T47D (cell line): ENCODE data around the gene TXLNG.
"Not testable (repeated sequence)": the region's sequence is repeated elsewhere in the genome, so short reads cannot be mapped to it uniquely, and the experiment has no call there.

Experiments
- DNase-seq, 2 experiments: peaks; one replicate each; pipeline versions ENCODE4 v3.0.0 to v3.0.0-alpha.2; 2011 to 2012; ENCODE audit warnings: low read depth in 1 of 2, low spot score in 1 of 2
- JUND ChIP-seq: IDR thresholded peaks from 2 replicates; pipeline ENCODE4 v1.6.1; 2012; ENCODE audit warnings: low read depth
- in situ Hi-C: cut with HindIII; loops from 2 replicates; pipeline ENCODE4 v1.10.0; 2016; ENCODE audit warnings: low sequenced_read_pairs, low pct_unique_long_range_greater_than_20kb

Gene TXLNG

DNA sequence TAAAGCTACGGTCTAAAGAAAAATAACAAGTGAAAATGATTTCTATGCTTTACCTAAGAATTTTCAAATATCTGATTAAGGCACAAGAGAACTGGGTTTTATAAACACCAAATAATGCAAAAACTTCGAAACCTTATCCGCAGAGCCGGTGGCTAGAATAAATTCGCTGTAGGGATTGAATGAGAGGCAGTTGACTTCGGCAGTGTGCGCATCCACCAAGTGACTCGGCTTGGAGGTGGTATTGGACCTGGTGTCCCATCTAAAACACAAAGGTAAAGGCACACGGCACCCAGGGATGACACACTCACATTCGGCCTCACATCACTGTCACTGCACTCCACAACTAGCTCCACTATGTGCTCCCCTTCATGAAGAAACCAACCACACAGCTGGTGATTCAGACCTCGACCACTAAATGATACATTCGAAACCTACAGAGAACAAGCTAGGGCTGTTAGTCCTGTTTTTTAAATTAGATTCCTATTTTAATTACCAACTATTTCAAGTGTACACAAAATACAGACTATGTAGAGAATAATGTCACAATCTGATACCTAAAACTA, 66.4 kb downstream of the TXLNG start:
- in situ Hi-C loops, result no loop called here
- DNase-seq, result no peak
- TF ChIP-seq JUND, result no peak

DNA sequence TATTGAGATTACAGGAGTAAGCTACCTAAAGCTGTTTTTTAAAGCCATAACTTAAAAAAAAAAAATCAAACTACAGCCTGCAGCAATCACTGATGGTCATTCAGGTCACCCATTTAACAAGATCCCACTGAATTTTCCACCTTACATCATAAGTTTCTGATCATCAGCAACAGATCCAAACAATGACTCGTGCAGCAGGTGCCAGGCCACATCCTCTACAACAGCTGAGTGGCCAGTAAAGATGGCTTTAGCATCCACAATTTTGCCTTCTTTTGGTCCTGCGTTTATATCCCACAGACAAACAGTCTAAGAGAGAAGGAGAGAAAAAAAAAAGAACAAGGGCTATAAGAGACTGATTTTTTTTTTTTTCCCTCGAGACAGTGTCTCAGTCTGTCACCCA, 67.3 kb downstream of the TXLNG start:
- DNase-seq, result no peak
- no peak for TF ChIP-seq JUND
- in situ Hi-C loops, result no loop called here

DNA sequence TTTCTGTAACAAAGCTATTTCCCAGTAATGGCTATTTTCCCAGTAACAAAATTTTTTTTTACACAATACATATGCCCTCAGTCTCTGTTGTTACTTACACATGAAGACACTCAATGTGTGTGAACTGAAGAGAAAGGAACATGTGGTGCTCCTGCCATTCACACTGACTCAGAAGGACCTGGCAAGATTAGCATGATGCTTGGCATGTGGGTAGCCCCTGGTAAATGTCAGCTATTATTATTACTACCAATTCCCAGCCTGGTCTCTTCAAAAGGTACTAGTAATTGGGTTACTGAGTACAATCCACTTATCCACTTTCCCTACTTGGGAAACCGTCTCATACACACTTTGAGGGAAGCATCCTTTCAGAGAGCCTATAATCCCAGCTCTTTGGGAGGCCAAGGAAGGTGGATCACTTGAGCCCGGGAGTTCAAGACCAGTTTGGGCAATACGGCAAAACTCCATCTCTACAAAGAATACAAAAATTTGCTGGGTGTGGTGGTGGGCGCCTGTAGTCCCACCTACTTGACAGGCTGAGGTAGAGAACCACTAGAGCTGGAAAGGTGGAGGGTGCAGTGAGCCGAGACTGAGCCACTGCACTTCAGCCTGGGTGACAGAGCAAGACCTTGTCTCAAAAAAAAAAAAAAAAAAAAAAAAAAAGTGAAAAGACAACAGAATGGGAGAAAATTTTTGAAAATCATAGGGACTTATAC, 69.3 kb downstream of the TXLNG start:
- no peak for DNase-seq
- TF ChIP-seq JUND, result no peak
- in situ Hi-C loops, result no loop called here

DNA sequence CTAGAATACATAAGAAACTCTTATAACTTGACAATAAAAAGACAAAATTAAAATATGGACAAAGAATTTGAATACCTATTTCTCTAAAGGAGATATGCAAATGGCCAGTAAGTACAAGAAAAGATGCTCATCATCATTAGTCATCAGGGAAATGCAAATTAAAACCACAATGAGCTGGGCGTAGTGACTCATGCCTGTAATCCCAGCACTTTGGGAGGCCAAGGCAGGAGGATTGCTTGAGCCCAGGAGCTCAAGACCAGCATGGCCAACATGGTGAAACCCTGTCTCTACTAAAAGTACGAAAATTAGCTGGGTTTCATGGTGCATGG, 69.8 kb downstream of the TXLNG start:
- DNase-seq, in situ Hi-C loops: not testable (repeated sequence)

DNA sequence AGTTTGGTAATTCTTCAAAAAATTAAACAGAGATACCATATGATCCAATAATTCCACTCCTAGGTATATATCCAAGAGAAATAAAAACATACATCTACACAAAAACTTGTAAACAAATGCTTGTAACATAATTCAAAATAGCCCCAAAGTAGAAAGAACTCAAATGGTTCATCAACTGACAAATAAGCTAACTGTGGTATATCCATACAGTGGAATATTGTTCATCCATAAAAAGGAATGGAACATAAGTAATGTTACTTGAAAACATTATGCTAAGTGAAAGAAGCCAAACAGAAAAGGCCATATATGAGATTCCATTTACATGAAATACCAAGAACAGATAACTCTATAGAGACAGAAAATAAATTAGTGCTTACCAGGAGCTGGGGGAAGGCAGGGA, 70.5 kb downstream of the TXLNG start:
- no peak for TF ChIP-seq JUND
- in situ Hi-C loops, result no loop called here
- DNase-seq, result no peak

DNA sequence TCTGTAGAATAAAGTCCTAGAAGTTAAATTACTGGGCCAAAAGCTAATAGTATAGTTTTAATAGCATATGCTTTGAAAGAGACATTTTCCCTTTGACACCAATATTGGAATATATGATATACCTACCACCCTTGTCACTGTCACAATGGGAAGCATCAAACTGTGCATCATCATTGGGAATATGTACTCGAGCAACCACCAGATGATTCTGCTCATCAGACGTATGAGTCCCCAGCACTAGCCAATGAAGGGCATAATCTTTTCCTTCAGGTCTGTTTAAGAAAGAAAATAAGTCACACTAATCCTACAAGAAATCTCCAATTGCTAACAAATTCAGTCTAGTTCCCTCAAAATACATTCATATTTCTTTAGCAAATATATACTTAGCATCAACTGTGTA, 76.6 kb downstream of the TXLNG start:
- no peak for DNase-seq
- TF ChIP-seq JUND, result no peak
- in situ Hi-C loops, result no loop called here

DNA sequence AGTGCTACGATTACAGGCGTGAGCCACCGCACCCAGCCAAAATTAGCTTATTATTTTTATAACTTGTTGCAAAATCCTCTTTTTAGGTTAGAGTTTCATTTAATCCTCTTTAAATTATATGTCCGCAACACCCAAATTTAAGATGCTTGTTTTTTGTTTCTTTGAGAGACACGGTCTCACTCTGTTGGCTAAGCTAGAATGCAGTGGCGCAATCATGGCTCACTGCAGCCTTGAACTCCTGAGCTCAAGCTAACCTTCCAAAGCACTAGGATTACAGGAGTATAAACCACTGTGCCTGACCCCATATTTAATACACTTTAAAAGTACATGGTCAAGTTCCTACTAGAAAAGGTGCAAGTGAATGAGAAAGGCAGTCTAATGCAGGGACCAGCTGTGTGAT, 81.7 kb downstream of the TXLNG start:
- in situ Hi-C loops, result no loop called here
- TF ChIP-seq JUND, result no peak
- no peak for DNase-seq

DNA sequence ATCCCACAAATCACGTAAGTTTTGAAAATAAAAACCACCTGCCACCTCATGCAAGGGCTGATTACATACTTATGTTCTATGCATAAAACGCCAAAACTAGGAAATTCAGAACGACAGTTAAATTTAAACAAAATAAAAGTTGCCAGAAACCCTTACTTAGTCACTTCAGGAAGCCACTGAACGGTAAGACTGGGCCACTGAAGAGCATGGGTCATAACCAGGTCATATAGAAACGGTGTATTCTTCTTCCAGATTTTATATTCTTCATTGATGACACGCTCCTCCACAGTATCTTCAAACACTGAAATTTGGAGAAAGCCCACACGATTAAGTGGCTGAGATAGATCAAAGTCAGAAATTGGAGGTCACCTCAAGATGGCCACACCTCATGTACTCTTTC, 82.7 kb downstream of the TXLNG start:
- no peak for DNase-seq
- in situ Hi-C loops, result no loop called here
- no peak for TF ChIP-seq JUND

DNA sequence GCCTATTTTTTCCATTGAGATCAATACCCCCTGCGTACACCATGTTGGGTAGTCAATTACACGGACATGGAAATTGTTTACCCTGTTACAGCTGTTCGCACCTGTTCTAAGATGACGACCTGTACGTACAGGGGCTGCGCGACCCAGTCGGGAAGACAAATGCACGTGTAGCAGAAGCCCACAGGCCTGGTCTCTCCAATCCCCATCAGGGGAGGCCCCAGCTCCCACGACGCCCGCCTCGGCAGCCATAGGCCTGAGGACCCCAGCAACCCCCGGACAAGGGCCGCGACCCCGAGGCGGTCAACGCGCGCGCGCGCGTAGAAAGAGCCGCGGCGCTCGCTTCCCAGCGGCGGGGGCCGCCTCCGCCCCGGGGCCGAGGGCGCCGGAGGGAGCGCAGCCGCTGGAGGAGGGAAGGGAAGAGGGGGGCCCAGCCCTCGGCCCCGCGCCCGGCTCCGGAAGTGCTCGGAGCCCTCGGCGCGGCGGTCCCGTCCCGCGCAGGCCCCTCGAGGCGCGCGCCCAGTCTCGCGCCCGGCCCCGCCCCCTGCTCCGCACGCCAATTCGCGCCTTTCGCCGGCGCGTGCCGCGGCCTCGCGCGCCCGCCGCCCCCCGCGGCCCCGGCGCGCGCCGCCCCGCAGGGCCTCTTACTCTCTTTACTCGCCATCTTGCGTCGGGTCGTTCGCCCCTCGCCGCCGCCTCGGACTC, 83.3 kb downstream of the TXLNG start:
- in situ Hi-C loops, result no loop called here
- DNase-seq, result peak in 1 of 2 experiments; percentile 52
- TF ChIP-seq JUND, result no peak

DNA sequence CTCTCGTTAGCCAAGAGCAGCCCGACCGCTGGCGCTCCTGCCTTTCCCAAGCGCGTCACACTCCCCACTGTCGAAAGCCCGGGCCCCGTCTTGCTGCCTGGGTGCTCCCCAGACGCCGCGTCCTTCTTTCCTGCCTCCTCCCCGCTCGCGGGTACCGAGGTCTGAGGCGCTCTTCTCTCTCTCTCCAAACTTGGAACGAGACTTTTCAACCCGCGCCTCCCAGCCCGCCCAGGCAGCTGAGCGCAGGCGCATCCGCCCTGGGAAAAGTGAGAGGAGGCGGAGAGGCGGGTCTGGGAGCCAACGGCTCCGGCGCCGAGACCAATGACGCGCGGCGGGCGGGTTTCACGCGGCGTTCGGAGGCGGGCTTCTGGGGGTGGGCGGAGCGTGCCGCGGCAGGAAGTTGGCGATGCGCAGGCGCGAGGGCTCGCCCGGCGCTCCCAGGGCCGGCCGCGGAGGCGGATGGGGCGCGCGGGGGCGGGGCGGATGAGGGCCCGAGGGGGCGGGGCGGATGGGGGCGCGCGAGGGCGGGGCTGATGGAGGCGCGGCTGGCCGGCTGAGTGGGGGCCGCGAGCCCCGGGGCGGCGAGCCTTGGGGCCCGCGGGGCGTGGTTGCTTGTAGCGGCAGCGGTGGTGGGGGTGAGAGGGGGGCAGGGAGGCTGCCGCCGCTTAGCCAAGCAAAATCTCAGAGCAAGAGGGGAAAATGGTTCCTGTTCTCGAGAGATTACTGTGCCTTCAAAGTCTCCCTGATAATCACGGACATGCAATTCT, 84.0 kb downstream of the TXLNG start, which contains the start of gene RBBP7:
TSS of gene RBBP7 (minus strand) at position 268 of the 767 bp plus-strand sequence. CDS start 309 bp downstream, outside the sequence.
- in situ Hi-C loops, result no loop called here
- TF ChIP-seq JUND, result no peak
- DNase-seq, result peak; percentile 76 to 95

DNA sequence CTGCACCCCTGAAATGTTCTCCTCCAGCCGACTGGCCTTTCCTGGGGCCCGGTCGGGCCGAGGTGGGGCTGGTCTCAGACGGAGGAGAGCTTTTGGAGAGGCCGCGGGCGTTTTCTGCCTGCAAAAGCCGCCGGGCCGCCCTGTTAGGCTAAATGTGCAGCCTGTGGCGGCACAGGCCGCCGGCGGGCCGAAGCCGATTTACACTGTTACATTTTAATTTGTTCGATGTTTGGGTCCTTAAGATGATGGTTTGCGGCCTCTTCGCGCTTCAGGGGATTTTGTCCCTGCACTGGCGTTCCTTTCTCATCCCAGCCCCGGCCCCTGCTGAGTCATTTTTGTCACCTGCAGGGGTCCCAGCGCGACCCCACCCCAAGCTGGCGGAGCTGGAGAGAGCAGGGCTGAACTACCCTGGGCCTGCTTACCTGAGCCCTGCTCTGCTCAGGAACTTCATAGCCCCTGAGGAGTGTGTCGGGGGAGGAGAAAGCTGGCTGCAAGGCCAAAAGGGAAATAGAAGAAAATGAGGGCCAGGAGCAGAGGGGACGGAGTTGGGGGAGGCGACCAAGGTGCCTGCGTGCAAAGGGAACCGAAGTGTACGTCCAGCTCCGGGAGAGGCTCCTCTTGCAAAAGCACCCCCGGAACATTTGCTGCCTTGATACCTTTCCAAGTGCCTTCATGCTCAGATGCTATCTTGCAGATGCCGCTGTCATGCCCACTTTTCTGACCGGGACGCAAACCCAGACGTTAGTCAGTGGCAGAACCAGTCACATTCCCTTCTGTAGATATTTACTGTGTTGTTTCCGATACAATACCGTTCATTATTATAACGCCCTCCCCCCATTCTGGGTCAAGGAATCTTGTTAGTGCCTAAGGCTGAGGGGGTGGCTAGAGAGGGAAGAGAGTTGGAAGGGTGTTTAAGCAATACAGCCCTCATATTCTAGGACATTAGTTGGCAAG, 84.9 kb downstream of the TXLNG start:
- in situ Hi-C loops, result no loop called here
- TF ChIP-seq JUND, result no peak
- peak in 1 of 2 experiments; percentile 77 for DNase-seq

DNA sequence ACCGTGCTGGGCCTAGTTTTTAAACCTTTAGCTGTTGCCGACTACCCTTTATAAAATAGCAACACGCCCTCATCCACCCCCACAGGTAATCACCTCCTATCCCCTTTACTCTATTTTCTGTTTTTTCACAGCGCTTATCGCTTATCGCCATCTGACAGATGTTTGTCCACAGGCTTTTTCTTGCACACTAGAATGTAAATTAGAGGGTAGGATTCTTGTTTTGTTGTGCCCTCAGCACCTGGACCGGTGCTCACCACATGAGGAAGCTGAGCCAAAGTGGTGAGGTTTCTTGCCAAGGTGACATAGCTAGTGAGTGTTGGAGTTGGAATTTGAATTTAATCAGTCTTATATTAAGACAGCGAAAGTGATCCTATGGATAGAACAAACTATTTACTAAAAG, 86.8 kb downstream of the TXLNG start:
- peak in 1 of 2 experiments; percentile 43 for DNase-seq
- no peak for TF ChIP-seq JUND
- in situ Hi-C loops, result no loop called here
